Endothelial cell of umbilical vein (primary cell): ENCODE data around the gene RAP1GAP. TPM values are rescaled to one million over a fixed set of nuclear protein-coding genes. Genes with fewer than 3 reads are reported as not detected.

Experiments
- BruUV-seq: library from RNA; stranded (reverse); fragments of 400-500 nt; replicated peaks from 2 replicates; lab custom pipeline; 2021; lab: Mats Ljungman, UMichigan
- CTCF ChIA-PET: fragments of 300-600, 350-600 bp; sonication (Branson Sonifier 250); formaldehyde crosslinking; loops from one replicate; lab custom pipeline; 2021; ENCODE audit warnings: antibody characterized with exemption, inconsistent platforms; lab: Charles Lee
- POLR2A ChIA-PET: fragments of 300-600, 350-600 bp; sonication (Branson Sonifier 250); formaldehyde crosslinking; loops from one replicate; lab custom pipeline; 2021; ENCODE audit warnings: antibody characterized with exemption, inconsistent platforms; lab: Charles Lee
- DNase-seq: peaks from one replicate; pipeline ENCODE4 v3.0.0-alpha.2; 2011; ENCODE audit warnings: low read depth, low spot score
- FAIRE-seq: peaks from 2 replicates; lab custom pipeline; 2011; peaks lifted over from hg19 to GRCh38; lab: Jason Lieb, UNC
- H2AFZ ChIP-seq: 2 replicates; pipeline ENCODE4 v1.6.0; 2012; ENCODE audit warnings: low read depth, low read length, control low read depth, inconsistent platforms
- H3K27ac ChIP-seq: 2 replicates; pipeline ENCODE4 v1.5.1; 2011; ENCODE audit warnings: low read depth, mild to moderate bottlenecking, control low read depth, low read length, moderate library complexity; ENCODE audit not compliant: insufficient read depth
- H3K27me3 ChIP-seq, 2 experiments: 2 replicates each; pipeline versions ENCODE4 v1.6.0 to v1.6.1; 2011; ENCODE audit warnings: low read length in 2 of 2, mixed read lengths in 1 of 2; ENCODE audit not compliant: control insufficient read depth in 2 of 2, insufficient read depth in 2 of 2
- H3K36me3 ChIP-seq, 2 experiments: 2 replicates in 1 of 2; 3 replicates in 1 of 2; pipeline ENCODE4 v1.5.1; 2011; ENCODE audit warnings: low read length in 2 of 2, mild to moderate bottlenecking in 1 of 2, moderate library complexity in 1 of 2; ENCODE audit not compliant: control insufficient read depth in 2 of 2, insufficient read depth in 2 of 2; ENCODE audit errors: extremely low read depth in 1 of 2
- H3K4me1 ChIP-seq: 3 replicates; pipeline ENCODE4 v1.5.1; 2011; ENCODE audit warnings: mild to moderate bottlenecking, low read length; ENCODE audit not compliant: control insufficient read depth, insufficient read depth; ENCODE audit errors: extremely low read depth
- H3K4me2 ChIP-seq: 2 replicates; pipeline ENCODE4 v1.6.1; 2011; ENCODE audit warnings: low read length, control low read depth, mixed read lengths; ENCODE audit not compliant: insufficient read depth
- H3K4me3 ChIP-seq, 3 experiments: fragments of 200-600 bp in 1 of 3; sonication (generic), shearing (Covaris generic) in 1 of 3; replicated peaks in 1 of 3; 2 replicates each; pipeline ENCODE4 v1.5.1; 2011 to 2016; ENCODE audit warnings: control low read depth in 3 of 3, low read length in 3 of 3, mild to moderate bottlenecking in 2 of 3, inconsistent platforms in 1 of 3, low read depth in 1 of 3, moderate library complexity in 1 of 3; ENCODE audit not compliant: insufficient read depth in 1 of 3
- H3K79me2 ChIP-seq: 2 replicates; pipeline ENCODE4 v1.6.0; 2012; ENCODE audit warnings: low read length, inconsistent platforms; ENCODE audit not compliant: control insufficient read depth, insufficient read depth
- H3K9ac ChIP-seq: replicated peaks from 2 replicates; pipeline ENCODE3; 2011; ENCODE audit warnings: low read length, control low read depth; ENCODE audit not compliant: insufficient read depth; ENCODE audit errors: extremely low read depth
- H3K9me1 ChIP-seq: replicated peaks from 3 replicates; pipeline ENCODE4 v1.6.0; 2011; ENCODE audit warnings: mild to moderate bottlenecking, low read length; ENCODE audit not compliant: control insufficient read depth, insufficient read depth; ENCODE audit errors: extremely low read depth
- H3K9me3 ChIP-seq: replicated peaks from 2 replicates; pipeline ENCODE4 v1.5.1; 2012; ENCODE audit warnings: low read length, inconsistent platforms; ENCODE audit not compliant: control insufficient read depth, insufficient read depth
- H4K20me1 ChIP-seq: replicated peaks from 2 replicates; pipeline ENCODE3; 2011; ENCODE audit warnings: mild to moderate bottlenecking, low read length; ENCODE audit not compliant: control insufficient read depth, insufficient read depth; ENCODE audit errors: extremely low read depth
- CTCF ChIP-seq, 2 donors: IDR thresholded peaks; 1 replicate in 1 of 2; 2 replicates in 1 of 2; pipeline ENCODE4 v1.5.1; 2011; ENCODE audit warnings: low read length in 2 of 2, mild to moderate bottlenecking in 2 of 2, moderate library complexity in 2 of 2, control low read depth in 1 of 2, inconsistent platforms in 1 of 2, low read depth in 1 of 2; ENCODE audit not compliant: insufficient read depth in 1 of 2; ENCODE audit errors: extremely low read depth in 1 of 2
- EZH2 ChIP-seq: IDR thresholded peaks from 2 replicates; pipeline ENCODE4 v1.6.1; 2012; ENCODE audit warnings: borderline replicate concordance, low read depth, mild to moderate bottlenecking, moderate library complexity, low read length, inconsistent platforms; ENCODE audit not compliant: severe bottlenecking
- FOS ChIP-seq: IDR thresholded peaks from 2 replicates; pipeline ENCODE4 v1.6.1; 2011; ENCODE audit warnings: mild to moderate bottlenecking, low read length, moderate library complexity, borderline replicate concordance; ENCODE audit not compliant: insufficient read depth
- GATA2 ChIP-seq: IDR thresholded peaks from 2 replicates; pipeline ENCODE4 v1.7.0; 2011; ENCODE audit warnings: low read depth, mild to moderate bottlenecking, moderate library complexity, mixed read lengths, low read length; ENCODE audit not compliant: insufficient read length, insufficient read depth
- JUN ChIP-seq: IDR thresholded peaks from 2 replicates; pipeline ENCODE4 v1.6.1; 2011; ENCODE audit warnings: borderline replicate concordance, low read depth; ENCODE audit not compliant: insufficient read length, insufficient read depth
- MAX ChIP-seq: IDR thresholded peaks from 2 replicates; pipeline ENCODE4 v1.6.1; 2011; ENCODE audit not compliant: insufficient read depth, insufficient read length
- MYC ChIP-seq: IDR thresholded peaks from one replicate; pipeline ENCODE4 v1.6.1; 2011; ENCODE audit warnings: mild to moderate bottlenecking, low read depth, low read length
- POLR2A ChIP-seq: IDR thresholded peaks from 2 replicates; pipeline ENCODE4 v1.6.1; 2012; ENCODE audit warnings: low read depth, mild to moderate bottlenecking, control low read depth, low read length
- POLR2AphosphoS5 ChIP-seq: IDR thresholded peaks from 2 replicates; pipeline ENCODE4 v1.6.1; 2012; ENCODE audit warnings: low read depth, mild to moderate bottlenecking, control low read depth, low read length, moderate library complexity; ENCODE audit not compliant: insufficient read depth
- dilution Hi-C: fragments of 300-500 bp; cut with MboI; formaldehyde crosslinking; loops from one replicate; pipeline ENCODE4 v1.15.0; 2019; ENCODE audit warnings: low sequenced_read_pairs; ENCODE audit not compliant: extremely low pct_ligation_motif_present
- intact Hi-C: fragments of 100-400 bp; cut with micrococcal nuclease; formaldehyde crosslinking; loops from one replicate; pipeline ENCODE4 v1.10.0; 2022
- polyA plus RNA-seq, 4 experiments: library from polyadenylated mRNA; depleted of rRNA in 3 of 4; stranded (reverse) in 3 of 4; unstranded in 1 of 4; fragments of >200 nt; gene quantifications; 2 replicates each; pipeline versions ENCODE4 v1.2.1 to v1.2.3, GENCODE V29; 2011 to 2012; ENCODE audit warnings: missing spikeins in 1 of 4
- total RNA-seq: library from RNA; stranded (reverse); gene quantifications from 2 replicates; pipeline ENCODE4 v1.2.3, GENCODE V29; 2021

Gene RAP1GAP
- total and polyA plus RNA-seq, 2 donors (not counting 3 experiments of a cell fraction or from before 2014, with no cell fraction given) = 0.07 to 0.20 TPM

GRCh38 chr1:21570528-21570875, 98.7 kb downstream of the RAP1GAP start:
- Histone ChIP-seq H3K9ac (no peak overlapping the region), H3K9me3 (no peaks in the 10 kb centered on the region), H2AFZ (no peak overlapping the region), H3K9me1 (no peaks in the 10 kb centered on the region), H3K4me3 (no peak overlapping the region), H3K27me3 (peaks cover 0 to 6% of the 10 kb centered on the region in 2 experiments), H3K79me2 (no peaks in the 10 kb centered on the region), H3K27ac (no peak overlapping the region), H3K4me1 (peaks cover 17% of the 10 kb centered on the region), H3K4me2 (no peak overlapping the region), H3K36me3 (no peaks in the 10 kb centered on the region), H4K20me1 (no peaks in the 10 kb centered on the region)
- ChIA-PET CTCF (interaction anchor here (1.4 kb wide), 1 partner anchor 13 kb away, joined by 4 read pairs; no protein-coding TSS in a partner anchor), POLR2A (no interaction called here)
- FAIRE-seq (no peak), DNase-seq (no peak)
- intact Hi-C loops (loop anchor here (10.0 kb wide), 1 partner anchor 316 kb away; no protein-coding TSS in a partner anchor), dilution Hi-C loops (no loop called here)
- TF ChIP-seq MYC = no peak
- no peak for TF ChIP-seq MAX
- TF ChIP-seq EZH2 = no peak
- no peak for TF ChIP-seq CTCF (IDR thresholded peaks at IDR 0.05; ENCODE audit: extremely low read depth in 1 of 2, insufficient read depth in 1 of 2, low read depth in 1 of 2, low read length in 2 of 2)
- no peak for TF ChIP-seq POLR2A
- no peak for TF ChIP-seq FOS
- no peak for TF ChIP-seq POLR2AphosphoS5
- TF ChIP-seq GATA2 = no peak
- TF ChIP-seq JUN = no peak
- BruUV-seq = no TSS peak
